Upper lobe of right lung (tissue), 1 donor: ENCODE data around the gene CENPW. TPM values are rescaled to one million over a fixed set of nuclear protein-coding genes. Genes with fewer than 3 reads are reported as not detected.

Experiments used
- ATAC-seq: fragments of 200-7000 bp; cut with Tn5 transposase; one replicate; pipeline ENCODE4 v1.9.1; 2020; ENCODE audit warnings: mild to moderate bottlenecking, moderate library complexity
- DNase-seq: peaks from one replicate; pipeline ENCODE4 v3.0.0-alpha.2; 2020
- H3K27ac ChIP-seq: fragments of 200-600 bp; one replicate; pipeline ENCODE4 v1.8.0; 2022
- H3K27me3 ChIP-seq: fragments of 200-600 bp; one replicate; pipeline ENCODE4 v1.8.0; 2022; ENCODE audit warnings: mild to moderate bottlenecking
- H3K36me3 ChIP-seq: fragments of 200-600 bp; one replicate; pipeline ENCODE4 v1.8.0; 2022
- H3K4me1 ChIP-seq: fragments of 200-600 bp; one replicate; pipeline ENCODE4 v1.8.0; 2022
- H3K4me3 ChIP-seq: fragments of 200-600 bp; one replicate; pipeline ENCODE4 v1.8.0; 2022; ENCODE audit warnings: mild to moderate bottlenecking
- H3K9me3 ChIP-seq: fragments of 200-600 bp; one replicate; pipeline ENCODE4 v1.8.0; 2022
- intact Hi-C: fragments of 100-400 bp; cut with DNase I; formaldehyde crosslinking; loops from one replicate; pipeline ENCODE4 v1.11.0; 2022
- total RNA-seq: library from RNA; stranded (reverse); fragmentation: NEBNext Ultra II Directional; extraction: Animal tissue kit (Norgen Biotek cat#: 25700); gene quantifications from one replicate; pipeline ENCODE4 v1.2.1, GENCODE V29; 2021
- TF ChIP-seq, protein P1 (sequence below): fragments of 200-600 bp; IDR thresholded peaks from one replicate; pipeline ENCODE4 v1.8.0; 2022; ENCODE audit warnings: antibody characterized with exemption
- donor health status: DM: no; HTN: yes; CAD: no; lungs with severe emphysema.

Gene CENPW
- total RNA-seq, 1 donor from 2014 or later = 5.1 TPM

GRCh38 chr6:126373344-126373743 is 33.4 kb downstream of the CENPW start:
- intact Hi-C loops = no loop called here
- DNase-seq = no peak
- TF ChIP-seq, protein P1, sequence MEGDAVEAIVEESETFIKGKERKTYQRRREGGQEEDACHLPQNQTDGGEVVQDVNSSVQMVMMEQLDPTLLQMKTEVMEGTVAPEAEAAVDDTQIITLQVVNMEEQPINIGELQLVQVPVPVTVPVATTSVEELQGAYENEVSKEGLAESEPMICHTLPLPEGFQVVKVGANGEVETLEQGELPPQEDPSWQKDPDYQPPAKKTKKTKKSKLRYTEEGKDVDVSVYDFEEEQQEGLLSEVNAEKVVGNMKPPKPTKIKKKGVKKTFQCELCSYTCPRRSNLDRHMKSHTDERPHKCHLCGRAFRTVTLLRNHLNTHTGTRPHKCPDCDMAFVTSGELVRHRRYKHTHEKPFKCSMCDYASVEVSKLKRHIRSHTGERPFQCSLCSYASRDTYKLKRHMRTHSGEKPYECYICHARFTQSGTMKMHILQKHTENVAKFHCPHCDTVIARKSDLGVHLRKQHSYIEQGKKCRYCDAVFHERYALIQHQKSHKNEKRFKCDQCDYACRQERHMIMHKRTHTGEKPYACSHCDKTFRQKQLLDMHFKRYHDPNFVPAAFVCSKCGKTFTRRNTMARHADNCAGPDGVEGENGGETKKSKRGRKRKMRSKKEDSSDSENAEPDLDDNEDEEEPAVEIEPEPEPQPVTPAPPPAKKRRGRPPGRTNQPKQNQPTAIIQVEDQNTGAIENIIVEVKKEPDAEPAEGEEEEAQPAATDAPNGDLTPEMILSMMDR = no peak
- H3K27ac ChIP-seq = no peak overlapping the region
- no peak for ATAC-seq
- no peaks in the 10 kb centered on the region for H3K36me3 ChIP-seq
- H3K9me3 ChIP-seq = no peaks in the 10 kb centered on the region
- no peaks in the 10 kb centered on the region for H3K27me3 ChIP-seq
- no peaks in the 10 kb centered on the region for H3K4me1 ChIP-seq
- no peak overlapping the region for H3K4me3 ChIP-seq

GRCh38 chr6:126374372-126374771 is 34.5 kb downstream of the CENPW start:
- no peak for ATAC-seq
- intact Hi-C loops = no loop called here
- no peak for DNase-seq
- Histone ChIP-seq H3K4me1 (no peaks in the 10 kb centered on the region), H3K27ac (no peak overlapping the region), H3K36me3 (no peaks in the 10 kb centered on the region), H3K4me3 (no peak overlapping the region), H3K27me3 (no peaks in the 10 kb centered on the region), H3K9me3 (no peaks in the 10 kb centered on the region)
- TF ChIP-seq, protein P1 = no peak

DNA sequence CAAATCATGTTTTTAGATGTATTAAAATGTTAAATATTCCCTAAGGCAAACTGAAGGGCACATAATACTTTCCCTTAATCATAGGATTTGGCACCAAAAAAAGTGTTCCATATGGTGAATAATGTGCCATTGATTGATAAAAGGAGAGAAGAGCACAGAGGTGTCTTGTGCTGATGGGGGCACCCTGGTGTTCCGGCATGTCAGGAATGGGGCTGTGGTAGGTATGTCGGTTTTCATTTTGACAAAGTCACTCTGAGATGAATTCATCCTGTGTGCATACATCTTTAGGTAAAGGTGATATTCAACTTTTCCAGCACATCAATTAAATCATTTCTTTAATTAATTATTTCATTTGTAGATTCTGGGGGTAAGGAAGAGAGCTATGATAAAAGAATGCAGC is 36.8 kb downstream of the CENPW start:
- no peaks in the 10 kb centered on the region for H3K9me3 ChIP-seq
- no peaks in the 10 kb centered on the region for H3K36me3 ChIP-seq
- H3K4me1 ChIP-seq = no peaks in the 10 kb centered on the region
- DNase-seq (no peak), ATAC-seq (no peak)
- no peak overlapping the region for H3K27ac ChIP-seq
- no peak overlapping the region for H3K4me3 ChIP-seq
- no peaks in the 10 kb centered on the region for H3K27me3 ChIP-seq
- intact Hi-C loops = no loop called here
- TF ChIP-seq, protein P1 = no peak

GRCh38 chr6:126377594-126378153 is 37.8 kb downstream of the CENPW start:
- H3K4me3 ChIP-seq = no peak overlapping the region
- no peak overlapping the region for H3K27ac ChIP-seq
- intact Hi-C loops = no loop called here
- H3K27me3 ChIP-seq = no peaks in the 10 kb centered on the region
- TF ChIP-seq, protein P1 = no peak
- H3K36me3 ChIP-seq = no peaks in the 10 kb centered on the region
- ATAC-seq (no peak), DNase-seq (no peak)
- no peaks in the 10 kb centered on the region for H3K4me1 ChIP-seq
- no peaks in the 10 kb centered on the region for H3K9me3 ChIP-seq

GRCh38 chr6:126380072-126380583 is 40.2 kb downstream of the CENPW start:
- no peaks in the 10 kb centered on the region for H3K36me3 ChIP-seq
- intact Hi-C loops = no loop called here
- DNase-seq (no peak), ATAC-seq (no peak)
- H3K27me3 ChIP-seq = no peaks in the 10 kb centered on the region
- no peak overlapping the region for H3K27ac ChIP-seq
- H3K4me3 ChIP-seq = no peak overlapping the region
- no peaks in the 10 kb centered on the region for H3K9me3 ChIP-seq
- H3K4me1 ChIP-seq = no peaks in the 10 kb centered on the region
- TF ChIP-seq, protein P1 = no peak

GRCh38 chr6:126381498-126381897 is 41.6 kb downstream of the CENPW start:
- TF ChIP-seq, protein P1 = no peak

More at GRCh38 chr6:126381498-126381897, 41.6 kb downstream of the CENPW start:
- Histone ChIP-seq H3K4me3 (no peak overlapping the region), H3K9me3 (no peaks in the 10 kb centered on the region), H3K36me3 (no peaks in the 10 kb centered on the region), H3K27ac (no peak overlapping the region), H3K4me1 (no peaks in the 10 kb centered on the region), H3K27me3 (no peaks in the 10 kb centered on the region)
- ATAC-seq (no peak), DNase-seq (no peak)
- intact Hi-C loops = no loop called here
